IPS-11a (cell line): ENCODE results near the gene DIP2A.

Experiments used
- H3K4me3 ChIP-seq: one replicate; pipeline ENCODE4 v1.5.1; 2013; ENCODE audit warnings: low read depth, low read length, control low read depth

The DIP2A gene

GRCh38 chr21:46613391-46613790, 154.7 kb downstream of the DIP2A start:
- no peak overlapping the region for H3K4me3 ChIP-seq

GRCh38 chr21:46616050-46616449, 157.4 kb downstream of the DIP2A start:
- H3K4me3 ChIP-seq: no peak overlapping the region

DNA sequence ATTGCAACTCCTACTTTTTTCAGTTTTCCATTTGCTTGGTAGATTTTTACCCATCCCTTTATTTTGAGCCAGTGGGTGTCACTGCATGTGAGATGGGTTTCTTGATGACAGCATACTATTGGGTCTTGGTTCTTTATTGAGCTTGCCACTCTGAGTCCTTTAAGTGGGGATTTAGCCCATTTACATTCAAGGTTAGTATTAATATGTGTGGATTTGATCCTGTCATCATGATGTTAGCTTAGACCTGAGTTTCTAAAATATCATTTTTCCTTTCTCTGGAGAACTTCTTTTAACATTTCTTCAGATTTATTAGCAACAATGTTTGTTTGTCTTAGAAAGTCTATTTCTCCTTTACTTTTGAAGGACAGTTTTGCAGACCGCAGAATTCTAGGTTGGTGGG, 158.0 kb downstream of the DIP2A start:
- H3K4me3 ChIP-seq: no peak overlapping the region

- H3K4me3 ChIP-seq: no peak overlapping the region
Observed at GRCh38 chr21:46617267-46618051, 158.8 kb downstream of the DIP2A start.

GRCh38 chr21:46618738-46619379, 160.2 kb downstream of the DIP2A start:
- H3K4me3 ChIP-seq: no peak overlapping the region
